ENCODE measurements around the gene CDH23. TPM values are rescaled to one million over a fixed set of nuclear protein-coding genes. Genes with fewer than 3 reads are reported as not detected.

Gene CDH23
- total and polyA plus RNA-seq, 2 donors (not counting 1 experiment from before 2014, with no cell fraction given) = 0.37 to 0.89 TPM

DNA sequence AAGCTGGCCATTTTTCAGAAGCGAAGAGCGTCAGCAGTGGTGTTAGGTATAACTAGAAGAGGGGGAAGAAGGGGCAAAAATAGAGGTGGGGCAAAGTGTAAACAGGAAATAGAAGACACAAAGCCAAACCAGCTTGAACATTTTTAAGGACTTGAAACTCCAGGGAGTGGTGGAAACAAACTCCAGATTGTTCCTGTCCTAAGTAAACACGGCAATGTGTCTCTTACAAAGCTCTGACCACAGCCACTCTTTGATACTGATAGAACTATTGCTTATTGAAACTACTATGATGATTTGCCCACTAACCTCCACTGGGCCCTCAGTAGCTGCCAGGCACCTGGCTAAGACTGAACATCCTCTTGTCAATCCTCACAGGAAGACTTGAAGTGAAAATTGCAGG lies 20.8 kb upstream of the CDH23 start:
- Histone ChIP-seq H3K27ac (ENCODE audit: low read length in 2 of 2) (no peak overlapping the region), H3K4me3 (ENCODE audit: control extremely low read depth in 1 of 5, extremely low read depth in 1 of 5, insufficient read depth in 1 of 5, low read depth in 2 of 5, low read length in 4 of 5) (no peak overlapping the region), H3K9me3 (ENCODE audit: control extremely low read depth in 1 of 3, control insufficient read depth in 2 of 3, insufficient read depth in 1 of 3, low read length in 2 of 3) (no peaks in the 10 kb centered on the region), H3K4me1 (ENCODE audit: control insufficient read depth in 2 of 2, insufficient read depth in 2 of 2, low read length in 2 of 2) (peaks cover 55 to 72% of the 10 kb centered on the region in 2 donors), H3K4me2 (replicated peaks; ENCODE audit: low read depth, low read length, poor library complexity, severe bottlenecking) (no peak overlapping the region), H2AFZ (ENCODE audit: insufficient read depth, low read depth, low read length, poor library complexity, severe bottlenecking) (no peak overlapping the region), H3K27me3 (replicated peaks in 1 of 4; ENCODE audit: control extremely low read depth in 1 of 4, control insufficient read depth in 3 of 4, insufficient read depth in 4 of 4, low read length in 3 of 4) (no peaks in the 10 kb centered on the region), H3K9ac (ENCODE audit: low read length) (no peak overlapping the region), H3K79me2 (ENCODE audit: control insufficient read depth, insufficient read depth, low read length) (no peaks in the 10 kb centered on the region), H3K36me3 (replicated peaks in 1 of 2; ENCODE audit: control extremely low read depth in 1 of 2, control insufficient read depth in 1 of 2, extremely low read depth in 1 of 2, insufficient read depth in 2 of 2, low read length in 1 of 2) (no peaks in the 10 kb centered on the region), H4K20me1 (ENCODE audit: control insufficient read depth, insufficient read depth, low read length, poor library complexity, severe bottlenecking) (no peaks in the 10 kb centered on the region)
- H3K4me3 Mint-ChIP-seq = peak overlapping the region; percentile 70
- H3K27me3 Mint-ChIP-seq = no peaks in the 10 kb centered on the region
- 95% methylated on average over 2 of the region's 3 CpGs for WGBS (ENCODE audit: insufficient coverage)
- CTCF ChIA-PET = interaction anchor here (1.0 to 5.6 kb wide), 6 partner anchors 9 to 332 kb away, joined by 3 to 35 read pairs (median 10); partner anchors contain the start of gene SLC29A3
- H3K27ac Mint-ChIP-seq = peak overlapping the region; percentile 15
- H3K9me3 Mint-ChIP-seq (ENCODE audit: insufficient read depth) = no peaks in the 10 kb centered on the region
- ATAC-seq (ENCODE audit: low read depth) = no peak
- DNase-seq = no peak
- TF ChIP-seq, protein P1, sequence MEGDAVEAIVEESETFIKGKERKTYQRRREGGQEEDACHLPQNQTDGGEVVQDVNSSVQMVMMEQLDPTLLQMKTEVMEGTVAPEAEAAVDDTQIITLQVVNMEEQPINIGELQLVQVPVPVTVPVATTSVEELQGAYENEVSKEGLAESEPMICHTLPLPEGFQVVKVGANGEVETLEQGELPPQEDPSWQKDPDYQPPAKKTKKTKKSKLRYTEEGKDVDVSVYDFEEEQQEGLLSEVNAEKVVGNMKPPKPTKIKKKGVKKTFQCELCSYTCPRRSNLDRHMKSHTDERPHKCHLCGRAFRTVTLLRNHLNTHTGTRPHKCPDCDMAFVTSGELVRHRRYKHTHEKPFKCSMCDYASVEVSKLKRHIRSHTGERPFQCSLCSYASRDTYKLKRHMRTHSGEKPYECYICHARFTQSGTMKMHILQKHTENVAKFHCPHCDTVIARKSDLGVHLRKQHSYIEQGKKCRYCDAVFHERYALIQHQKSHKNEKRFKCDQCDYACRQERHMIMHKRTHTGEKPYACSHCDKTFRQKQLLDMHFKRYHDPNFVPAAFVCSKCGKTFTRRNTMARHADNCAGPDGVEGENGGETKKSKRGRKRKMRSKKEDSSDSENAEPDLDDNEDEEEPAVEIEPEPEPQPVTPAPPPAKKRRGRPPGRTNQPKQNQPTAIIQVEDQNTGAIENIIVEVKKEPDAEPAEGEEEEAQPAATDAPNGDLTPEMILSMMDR (IDR thresholded peaks at IDR 0.05) = no peak
- TF ChIP-seq EZH2 (IDR thresholded peaks at IDR 0.05; ENCODE audit: borderline replicate concordance, insufficient read depth, low read depth, low read length, poor library complexity, severe bottlenecking) = no peak
- peaks cover 60% of the 10 kb centered on the region for H3K4me1 Mint-ChIP-seq
- intact Hi-C loops (cut with micrococcal nuclease) = loop anchor here (5.0 kb wide), 3 partner anchors 316 to 1316 kb away; partner anchors contain the start of genes MCU and VSIR
- POLR2A ChIA-PET = no interaction called here

DNA sequence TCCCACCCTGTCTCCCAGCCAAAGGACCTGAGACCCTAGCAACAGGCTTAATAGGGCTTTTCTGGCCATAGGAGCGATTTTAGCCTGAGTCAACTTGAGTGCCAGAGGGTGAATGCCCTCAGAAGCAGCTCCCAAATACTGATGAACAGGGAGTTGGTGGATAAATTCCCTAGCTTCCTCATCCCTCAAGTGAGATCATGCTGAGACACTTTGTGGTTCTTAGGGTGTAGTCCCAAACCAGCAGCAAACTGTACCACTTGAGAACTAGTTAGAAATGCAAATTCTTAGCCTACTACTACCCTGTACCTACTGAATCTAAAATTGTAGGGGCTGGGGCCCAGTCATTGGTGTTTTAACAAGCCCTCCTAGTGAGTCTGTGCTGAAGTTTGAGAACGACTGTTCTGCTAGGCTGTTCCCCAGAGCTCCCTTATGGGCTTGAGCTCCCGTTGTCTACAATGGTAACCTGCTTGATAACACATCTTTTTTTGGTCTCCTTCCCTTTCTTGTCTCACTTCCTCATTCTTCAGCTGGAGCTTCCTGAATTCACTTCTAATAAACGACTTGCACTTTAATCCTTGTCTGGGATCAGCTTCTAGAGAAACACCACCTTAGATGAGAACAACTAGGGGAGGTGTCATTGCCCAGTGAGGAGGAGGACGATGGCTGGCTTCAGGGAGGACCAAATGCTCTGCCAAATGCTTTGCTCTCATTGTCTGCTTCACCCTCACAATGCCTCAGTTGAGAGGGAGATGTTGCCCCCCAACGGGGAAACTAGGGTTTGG lies 18.2 kb upstream of the CDH23 start:
- Mint-ChIP-seq H3K27ac (peak overlapping the region; percentile 84), H3K4me1 (peaks cover 37% of the 10 kb centered on the region), H3K4me3 (peak overlapping the region; percentile 65), H3K27me3 (no peaks in the 10 kb centered on the region), H3K9me3 (ENCODE audit: insufficient read depth) (no peaks in the 10 kb centered on the region)
- H3K4me2 ChIP-seq (replicated peaks; ENCODE audit: low read depth, low read length, poor library complexity, severe bottlenecking) = peak overlapping the region; percentile 46
- H3K79me2 ChIP-seq (ENCODE audit: control insufficient read depth, insufficient read depth, low read length) = no peaks in the 10 kb centered on the region
- DNase-seq = peak; percentile 70
- H3K27ac ChIP-seq (ENCODE audit: low read length in 2 of 2) = peak overlapping the region; percentile 11 to 48
- CTCF ChIA-PET = interaction anchor here (0.7 to 5.6 kb wide), 13 partner anchors 17 to 516 kb away, joined by 3 to 35 read pairs (median 4); partner anchors contain the start of gene SLC29A3
- POLR2A ChIA-PET = interaction anchor here (0.6 to 0.8 kb wide), 3 partner anchors 142 to 1717 kb away, joined by 3 to 6 read pairs (median 5); no protein-coding TSS in a partner anchor
- no peak for ATAC-seq (ENCODE audit: low read depth)
- peak overlapping the region in 1 of 5 experiments; percentile 22 for H3K4me3 ChIP-seq (ENCODE audit: control extremely low read depth in 1 of 5, extremely low read depth in 1 of 5, insufficient read depth in 1 of 5, low read depth in 2 of 5, low read length in 4 of 5)
- peak overlapping the region; percentile 1 for H3K9ac ChIP-seq (ENCODE audit: low read length)
- no peaks in the 10 kb centered on the region for H3K36me3 ChIP-seq (replicated peaks in 1 of 2; ENCODE audit: control extremely low read depth in 1 of 2, control insufficient read depth in 1 of 2, extremely low read depth in 1 of 2, insufficient read depth in 2 of 2, low read length in 1 of 2)
- H3K27me3 ChIP-seq (replicated peaks in 1 of 4; ENCODE audit: control extremely low read depth in 1 of 4, control insufficient read depth in 3 of 4, insufficient read depth in 4 of 4, low read length in 3 of 4) = no peaks in the 10 kb centered on the region
- 33% methylated on average over 3 of the region's 6 CpGs for WGBS (ENCODE audit: insufficient coverage)
- intact Hi-C loops (cut with micrococcal nuclease) = loop anchor here (5.0 kb wide), 3 partner anchors 314 to 1314 kb away; partner anchors contain the start of genes MCU and VSIR
- no peak for TF ChIP-seq EZH2 (IDR thresholded peaks at IDR 0.05; ENCODE audit: borderline replicate concordance, insufficient read depth, low read depth, low read length, poor library complexity, severe bottlenecking)
- TF ChIP-seq, protein P1 (IDR thresholded peaks at IDR 0.05) = no peak
- H4K20me1 ChIP-seq (ENCODE audit: control insufficient read depth, insufficient read depth, low read length, poor library complexity, severe bottlenecking) = no peaks in the 10 kb centered on the region
- H3K9me3 ChIP-seq (ENCODE audit: control extremely low read depth in 1 of 3, control insufficient read depth in 2 of 3, insufficient read depth in 1 of 3, low read length in 2 of 3) = no peaks in the 10 kb centered on the region
- H2AFZ ChIP-seq (ENCODE audit: insufficient read depth, low read depth, low read length, poor library complexity, severe bottlenecking) = peak overlapping the region; percentile 1
- H3K4me1 ChIP-seq (ENCODE audit: control insufficient read depth in 2 of 2, insufficient read depth in 2 of 2, low read length in 2 of 2) = peaks cover 31 to 47% of the 10 kb centered on the region in 2 donors
